ENCODE results near the gene FAM222A. TPM values are rescaled to one million over a fixed set of nuclear protein-coding genes. Genes with fewer than 3 reads are reported as not detected.

The FAM222A gene
- polyA plus RNA-seq, 1 donor (not counting 4 experiments of a cell fraction or from before 2014, with no cell fraction given), result 0.05 TPM

GRCh38 chr12:109775172-109775881 is 61.7 kb downstream of the FAM222A start:
- no peak overlapping the region for H2AFZ ChIP-seq (ENCODE audit: control insufficient read depth, low read length)
- dilution Hi-C loops (cut with MboI; ENCODE audit: extremely low pct_ligation_motif_present, low sequenced_read_pairs), result loop anchor here (25.0 kb wide), 2 partner anchors 138 to 238 kb away; no protein-coding TSS in a partner anchor
- no peaks in the 10 kb centered on the region for H3K9me3 ChIP-seq (ENCODE audit: control insufficient read depth, low read depth, low read length)
- no peaks in the 10 kb centered on the region for H4K20me1 ChIP-seq (ENCODE audit: control insufficient read depth, extremely low read depth, insufficient read depth, low read length)
- TF ChIP-seq EZH2 (IDR thresholded peaks at IDR 0.05; ENCODE audit: low read length) (no peak), CTCF (optimal IDR thresholded peaks at IDR 0.05 in 1 of 3, IDR thresholded peaks at IDR 0.05 in 1 of 3, conservative IDR thresholded peaks at IDR 0.05 in 1 of 3; ENCODE audit: extremely low read depth in 1 of 3, insufficient read depth in 2 of 3, low read length in 3 of 3) (peak; percentile 89 to 94 (median 93))
- no peaks in the 10 kb centered on the region for H3K79me2 ChIP-seq (ENCODE audit: control insufficient read depth, insufficient read depth, low read length)
- no peak overlapping the region for H3K4me2 ChIP-seq (ENCODE audit: control insufficient read depth, extremely low read depth, insufficient read depth, low read depth, low read length)
- H3K4me1 ChIP-seq (ENCODE audit: control insufficient read depth, extremely low read depth, insufficient read depth, low read length), result peaks cover 19% of the 10 kb centered on the region
- FAIRE-seq, result peak; percentile 67
- no peak overlapping the region for H3K9ac ChIP-seq (ENCODE audit: control insufficient read depth, extremely low read depth, insufficient read depth, low read length)
- no peak overlapping the region for H3K27ac ChIP-seq (ENCODE audit: control insufficient read depth, insufficient read depth, low read length)
- DNase-seq (ENCODE audit: low read depth, low spot score), result no peak
- no peaks in the 10 kb centered on the region for H3K27me3 ChIP-seq (ENCODE audit: control insufficient read depth, extremely low read depth, insufficient read depth, low read length)
- no peaks in the 10 kb centered on the region for H3K9me1 ChIP-seq (ENCODE audit: control insufficient read depth, extremely low read depth, insufficient read depth, low read length)
- no peak overlapping the region for H3K4me3 ChIP-seq (ENCODE audit: control insufficient read depth in 2 of 3, extremely low read depth in 1 of 3, insufficient read depth in 2 of 3, low read depth in 1 of 3, low read length in 3 of 3)
- no peaks in the 10 kb centered on the region for H3K36me3 ChIP-seq (ENCODE audit: control insufficient read depth in 2 of 2, extremely low read depth in 1 of 2, insufficient read depth in 2 of 2, low read length in 2 of 2)

- Histone ChIP-seq H4K20me1 (ENCODE audit: control insufficient read depth, extremely low read depth, insufficient read depth, low read length) (no peaks in the 10 kb centered on the region), H3K9me1 (ENCODE audit: control insufficient read depth, extremely low read depth, insufficient read depth, low read length) (no peaks in the 10 kb centered on the region), H3K9me3 (ENCODE audit: control insufficient read depth, low read depth, low read length) (no peaks in the 10 kb centered on the region), H3K4me2 (ENCODE audit: control insufficient read depth, extremely low read depth, insufficient read depth, low read depth, low read length) (no peak overlapping the region), H3K79me2 (ENCODE audit: control insufficient read depth, insufficient read depth, low read length) (no peaks in the 10 kb centered on the region), H3K4me3 (ENCODE audit: control insufficient read depth in 2 of 3, extremely low read depth in 1 of 3, insufficient read depth in 2 of 3, low read depth in 1 of 3, low read length in 3 of 3) (no peak overlapping the region), H3K36me3 (ENCODE audit: control insufficient read depth in 2 of 2, extremely low read depth in 1 of 2, insufficient read depth in 2 of 2, low read length in 2 of 2) (no peaks in the 10 kb centered on the region), H2AFZ (ENCODE audit: control insufficient read depth, low read length) (no peak overlapping the region), H3K27me3 (ENCODE audit: control insufficient read depth, extremely low read depth, insufficient read depth, low read length) (no peaks in the 10 kb centered on the region), H3K9ac (ENCODE audit: control insufficient read depth, extremely low read depth, insufficient read depth, low read length) (no peak overlapping the region), H3K4me1 (ENCODE audit: control insufficient read depth, extremely low read depth, insufficient read depth, low read length) (peaks cover 19% of the 10 kb centered on the region), H3K27ac (ENCODE audit: control insufficient read depth, insufficient read depth, low read length) (no peak overlapping the region)
- dilution Hi-C loops (cut with MboI; ENCODE audit: extremely low pct_ligation_motif_present, low sequenced_read_pairs), result loop anchor here (25.0 kb wide), 2 partner anchors 139 to 239 kb away; no protein-coding TSS in a partner anchor
- DNase-seq (ENCODE audit: low read depth, low spot score) (no peak), FAIRE-seq (no peak)
- TF ChIP-seq EZH2 (IDR thresholded peaks at IDR 0.05; ENCODE audit: low read length) (no peak), CTCF (optimal IDR thresholded peaks at IDR 0.05 in 1 of 3, IDR thresholded peaks at IDR 0.05 in 1 of 3, conservative IDR thresholded peaks at IDR 0.05 in 1 of 3; ENCODE audit: extremely low read depth in 1 of 3, insufficient read depth in 2 of 3, low read length in 3 of 3) (no peak)
Observed at GRCh38 chr12:109776624-109777023, 63.0 kb downstream of the FAM222A start.

All from keratinocyte (primary cell).